Endothelial cell of umbilical vein (primary cell): ENCODE measurements around the gene NXN. TPM values are rescaled to one million over a fixed set of nuclear protein-coding genes. Genes with fewer than 3 reads are reported as not detected.

ENCODE experiments used
- BruUV-seq: library from RNA; stranded (reverse); fragments of 400-500 nt; replicated peaks from 2 replicates; lab custom pipeline; 2021; lab: Mats Ljungman, UMichigan
- CTCF ChIA-PET: fragments of 300-600, 350-600 bp; sonication (Branson Sonifier 250); formaldehyde crosslinking; loops from one replicate; lab custom pipeline; 2021; ENCODE audit warnings: antibody characterized with exemption, inconsistent platforms; lab: Charles Lee
- POLR2A ChIA-PET: fragments of 300-600, 350-600 bp; sonication (Branson Sonifier 250); formaldehyde crosslinking; loops from one replicate; lab custom pipeline; 2021; ENCODE audit warnings: antibody characterized with exemption, inconsistent platforms; lab: Charles Lee
- DNase-seq: peaks from one replicate; pipeline ENCODE4 v3.0.0-alpha.2; 2011; ENCODE audit warnings: low read depth, low spot score
- FAIRE-seq: peaks from 2 replicates; lab custom pipeline; 2011; peaks lifted over from hg19 to GRCh38; lab: Jason Lieb, UNC
- H2AFZ ChIP-seq: 2 replicates; pipeline ENCODE4 v1.6.0; 2012; ENCODE audit warnings: low read depth, low read length, control low read depth, inconsistent platforms
- H3K27ac ChIP-seq: 2 replicates; pipeline ENCODE4 v1.5.1; 2011; ENCODE audit warnings: low read depth, mild to moderate bottlenecking, control low read depth, low read length, moderate library complexity; ENCODE audit not compliant: insufficient read depth
- H3K27me3 ChIP-seq, 2 experiments: 2 replicates each; pipeline versions ENCODE4 v1.6.0 to v1.6.1; 2011; ENCODE audit warnings: low read length in 2 of 2, mixed read lengths in 1 of 2; ENCODE audit not compliant: control insufficient read depth in 2 of 2, insufficient read depth in 2 of 2
- H3K36me3 ChIP-seq, 2 experiments: 2 replicates in 1 of 2; 3 replicates in 1 of 2; pipeline ENCODE4 v1.5.1; 2011; ENCODE audit warnings: low read length in 2 of 2, mild to moderate bottlenecking in 1 of 2, moderate library complexity in 1 of 2; ENCODE audit not compliant: control insufficient read depth in 2 of 2, insufficient read depth in 2 of 2; ENCODE audit errors: extremely low read depth in 1 of 2
- H3K4me1 ChIP-seq: 3 replicates; pipeline ENCODE4 v1.5.1; 2011; ENCODE audit warnings: mild to moderate bottlenecking, low read length; ENCODE audit not compliant: control insufficient read depth, insufficient read depth; ENCODE audit errors: extremely low read depth
- H3K4me2 ChIP-seq: 2 replicates; pipeline ENCODE4 v1.6.1; 2011; ENCODE audit warnings: low read length, control low read depth, mixed read lengths; ENCODE audit not compliant: insufficient read depth
- H3K4me3 ChIP-seq, 3 experiments: fragments of 200-600 bp in 1 of 3; sonication (generic), shearing (Covaris generic) in 1 of 3; replicated peaks in 1 of 3; 2 replicates each; pipeline ENCODE4 v1.5.1; 2011 to 2016; ENCODE audit warnings: control low read depth in 3 of 3, low read length in 3 of 3, mild to moderate bottlenecking in 2 of 3, inconsistent platforms in 1 of 3, low read depth in 1 of 3, moderate library complexity in 1 of 3; ENCODE audit not compliant: insufficient read depth in 1 of 3
- H3K79me2 ChIP-seq: 2 replicates; pipeline ENCODE4 v1.6.0; 2012; ENCODE audit warnings: low read length, inconsistent platforms; ENCODE audit not compliant: control insufficient read depth, insufficient read depth
- H3K9ac ChIP-seq: replicated peaks from 2 replicates; pipeline ENCODE3; 2011; ENCODE audit warnings: low read length, control low read depth; ENCODE audit not compliant: insufficient read depth; ENCODE audit errors: extremely low read depth
- H3K9me1 ChIP-seq: replicated peaks from 3 replicates; pipeline ENCODE4 v1.6.0; 2011; ENCODE audit warnings: mild to moderate bottlenecking, low read length; ENCODE audit not compliant: control insufficient read depth, insufficient read depth; ENCODE audit errors: extremely low read depth
- H3K9me3 ChIP-seq: replicated peaks from 2 replicates; pipeline ENCODE4 v1.5.1; 2012; ENCODE audit warnings: low read length, inconsistent platforms; ENCODE audit not compliant: control insufficient read depth, insufficient read depth
- H4K20me1 ChIP-seq: replicated peaks from 2 replicates; pipeline ENCODE3; 2011; ENCODE audit warnings: mild to moderate bottlenecking, low read length; ENCODE audit not compliant: control insufficient read depth, insufficient read depth; ENCODE audit errors: extremely low read depth
- FOS ChIP-seq: IDR thresholded peaks from 2 replicates; pipeline ENCODE4 v1.6.1; 2011; ENCODE audit warnings: mild to moderate bottlenecking, low read length, moderate library complexity, borderline replicate concordance; ENCODE audit not compliant: insufficient read depth
- GATA2 ChIP-seq: IDR thresholded peaks from 2 replicates; pipeline ENCODE4 v1.7.0; 2011; ENCODE audit warnings: low read depth, mild to moderate bottlenecking, moderate library complexity, mixed read lengths, low read length; ENCODE audit not compliant: insufficient read length, insufficient read depth
- JUN ChIP-seq: IDR thresholded peaks from 2 replicates; pipeline ENCODE4 v1.6.1; 2011; ENCODE audit warnings: borderline replicate concordance, low read depth; ENCODE audit not compliant: insufficient read length, insufficient read depth
- MAX ChIP-seq: IDR thresholded peaks from 2 replicates; pipeline ENCODE4 v1.6.1; 2011; ENCODE audit not compliant: insufficient read depth, insufficient read length
- dilution Hi-C: fragments of 300-500 bp; cut with MboI; formaldehyde crosslinking; loops from one replicate; pipeline ENCODE4 v1.15.0; 2019; ENCODE audit warnings: low sequenced_read_pairs; ENCODE audit not compliant: extremely low pct_ligation_motif_present
- intact Hi-C: fragments of 100-400 bp; cut with micrococcal nuclease; formaldehyde crosslinking; loops from one replicate; pipeline ENCODE4 v1.10.0; 2022
- polyA plus RNA-seq, 4 experiments: library from polyadenylated mRNA; depleted of rRNA in 3 of 4; stranded (reverse) in 3 of 4; unstranded in 1 of 4; fragments of >200 nt; gene quantifications; 2 replicates each; pipeline versions ENCODE4 v1.2.1 to v1.2.3, GENCODE V29; 2011 to 2012; ENCODE audit warnings: missing spikeins in 1 of 4
- total RNA-seq: library from RNA; stranded (reverse); gene quantifications from 2 replicates; pipeline ENCODE4 v1.2.3, GENCODE V29; 2021
- TF ChIP-seq, protein P1 (sequence below), 2 donors: IDR thresholded peaks; 1 replicate in 1 of 2; 2 replicates in 1 of 2; pipeline ENCODE4 v1.5.1; 2011; ENCODE audit warnings: low read length in 2 of 2, mild to moderate bottlenecking in 2 of 2, moderate library complexity in 2 of 2, control low read depth in 1 of 2, inconsistent platforms in 1 of 2, low read depth in 1 of 2; ENCODE audit not compliant: insufficient read depth in 1 of 2; ENCODE audit errors: extremely low read depth in 1 of 2

Gene NXN
- total and polyA plus RNA-seq, 2 donors (not counting 3 experiments of a cell fraction or from before 2014, with no cell fraction given) = 69.5 to 77.3 TPM

DNA sequence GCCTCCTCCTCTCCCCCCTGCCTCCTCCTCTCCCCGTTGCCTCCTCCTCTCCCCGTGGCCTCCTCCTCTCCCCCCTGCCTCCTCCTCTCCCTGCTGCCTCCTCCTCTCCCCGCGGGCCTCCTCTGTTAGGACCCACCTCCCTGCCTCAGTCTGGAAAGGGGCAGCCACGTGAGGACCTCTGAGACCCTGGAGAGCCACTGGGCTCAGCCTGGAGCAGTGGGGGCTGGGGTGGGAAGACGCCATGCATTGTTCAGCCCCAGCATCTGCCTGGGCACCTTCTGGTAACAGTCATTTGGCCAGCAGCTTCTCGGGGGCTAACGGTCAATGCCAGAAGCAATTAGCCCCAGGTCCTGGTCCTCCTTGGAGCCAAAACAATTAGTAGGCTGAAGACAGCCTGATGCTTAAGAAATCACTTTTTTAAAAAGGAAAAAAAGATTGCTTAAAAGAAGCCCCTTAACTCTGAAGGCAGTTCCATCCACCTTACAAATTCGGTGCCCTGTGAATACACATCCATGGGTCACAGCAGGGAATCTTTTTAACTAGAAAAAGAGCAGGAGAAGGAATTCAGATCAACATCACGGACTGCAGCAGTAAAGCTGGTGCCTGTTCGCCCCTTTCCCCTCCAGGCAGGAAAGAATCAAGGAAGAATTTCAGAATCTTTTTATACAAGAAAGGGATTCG lies 29.8 kb downstream of the NXN start:
- H3K79me2 ChIP-seq = peaks cover 5% of the 10 kb centered on the region
- TF ChIP-seq FOS = no peak
- no peak for TF ChIP-seq JUN
- no peak for TF ChIP-seq MAX
- TF ChIP-seq, protein P1, sequence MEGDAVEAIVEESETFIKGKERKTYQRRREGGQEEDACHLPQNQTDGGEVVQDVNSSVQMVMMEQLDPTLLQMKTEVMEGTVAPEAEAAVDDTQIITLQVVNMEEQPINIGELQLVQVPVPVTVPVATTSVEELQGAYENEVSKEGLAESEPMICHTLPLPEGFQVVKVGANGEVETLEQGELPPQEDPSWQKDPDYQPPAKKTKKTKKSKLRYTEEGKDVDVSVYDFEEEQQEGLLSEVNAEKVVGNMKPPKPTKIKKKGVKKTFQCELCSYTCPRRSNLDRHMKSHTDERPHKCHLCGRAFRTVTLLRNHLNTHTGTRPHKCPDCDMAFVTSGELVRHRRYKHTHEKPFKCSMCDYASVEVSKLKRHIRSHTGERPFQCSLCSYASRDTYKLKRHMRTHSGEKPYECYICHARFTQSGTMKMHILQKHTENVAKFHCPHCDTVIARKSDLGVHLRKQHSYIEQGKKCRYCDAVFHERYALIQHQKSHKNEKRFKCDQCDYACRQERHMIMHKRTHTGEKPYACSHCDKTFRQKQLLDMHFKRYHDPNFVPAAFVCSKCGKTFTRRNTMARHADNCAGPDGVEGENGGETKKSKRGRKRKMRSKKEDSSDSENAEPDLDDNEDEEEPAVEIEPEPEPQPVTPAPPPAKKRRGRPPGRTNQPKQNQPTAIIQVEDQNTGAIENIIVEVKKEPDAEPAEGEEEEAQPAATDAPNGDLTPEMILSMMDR (IDR thresholded peaks at IDR 0.05; ENCODE audit: extremely low read depth in 1 of 2, insufficient read depth in 1 of 2, low read depth in 1 of 2, low read length in 2 of 2) = no peak
- TF ChIP-seq GATA2 = no peak
- H3K9ac ChIP-seq = no peak overlapping the region
- BruUV-seq = no TSS peak
- peaks cover 2% of the 10 kb centered on the region for H3K4me1 ChIP-seq
- H3K4me3 ChIP-seq = no peak overlapping the region
- CTCF ChIA-PET = interaction anchor here (2.5 kb wide), 1 partner anchor 70 kb away, joined by 10 read pairs; no protein-coding TSS in a partner anchor
- H3K4me2 ChIP-seq = no peak overlapping the region
- H3K27me3 ChIP-seq = no peaks in the 10 kb centered on the region
- H3K9me1 ChIP-seq = no peaks in the 10 kb centered on the region
- POLR2A ChIA-PET = no interaction called here
- no peaks in the 10 kb centered on the region for H3K9me3 ChIP-seq
- H2AFZ ChIP-seq = no peak overlapping the region
- intact Hi-C loops (loop anchor here (5.0 kb wide), 1 partner anchor 32 kb away; no protein-coding TSS in a partner anchor), dilution Hi-C loops (no loop called here)
- FAIRE-seq = no peak
- DNase-seq = no peak
- H4K20me1 ChIP-seq = no peaks in the 10 kb centered on the region
- no peaks in the 10 kb centered on the region for H3K36me3 ChIP-seq
- H3K27ac ChIP-seq = no peak overlapping the region
